KMS-11 (cell line): ENCODE results near the gene SYNDIG1.

Source experiments
- H2AFZ ChIP-seq: fragments of 200-600 bp; sonication (generic); 2 replicates; pipeline ENCODE4 v1.6.1; 2016; ENCODE audit warnings: antibody characterized with exemption, mixed run types, low read depth
- H3K27ac ChIP-seq: fragments of 200-600 bp; sonication (generic); 2 replicates; pipeline ENCODE4 v1.6.1; 2016; ENCODE audit warnings: mild to moderate bottlenecking, mixed run types
- H3K27me3 ChIP-seq: fragments of 200-600 bp; sonication (generic); 2 replicates; pipeline ENCODE4 v1.6.1; 2017; ENCODE audit warnings: mild to moderate bottlenecking, low read depth, mixed run types, moderate library complexity; ENCODE audit not compliant: insufficient read depth
- H3K36me3 ChIP-seq: fragments of 200-600 bp; sonication (generic); 2 replicates; pipeline ENCODE4 v1.6.1; 2017; ENCODE audit warnings: mild to moderate bottlenecking, mixed run types; ENCODE audit not compliant: insufficient read depth
- H3K4me1 ChIP-seq: fragments of 200-600 bp; sonication (generic); 2 replicates; pipeline ENCODE4 v1.6.1; 2016; ENCODE audit warnings: mild to moderate bottlenecking, low read depth, mixed run types; ENCODE audit not compliant: poor library complexity, severe bottlenecking
- H3K4me2 ChIP-seq: fragments of 200-600 bp; sonication (generic); 2 replicates; pipeline ENCODE4 v1.7.0; 2016; ENCODE audit warnings: mild to moderate bottlenecking, mixed run types
- H3K4me3 ChIP-seq: fragments of 200-600 bp; sonication (generic); IDR thresholded peaks from 2 replicates; pipeline ENCODE4 v1.6.1; 2017; ENCODE audit warnings: low read depth, low read length, mixed read lengths; ENCODE audit not compliant: insufficient read depth
- H3K79me2 ChIP-seq: fragments of 200-600 bp; sonication (generic); 2 replicates; pipeline ENCODE4 v1.6.1; 2016; ENCODE audit warnings: low read depth, mixed run types; ENCODE audit not compliant: insufficient read depth
- H3K9ac ChIP-seq: fragments of 200-600 bp; sonication (generic); 2 replicates; pipeline ENCODE4 v1.6.1; 2016; ENCODE audit warnings: mild to moderate bottlenecking, mixed run types
- H4K20me1 ChIP-seq: fragments of 200-600 bp; sonication (generic); 2 replicates; pipeline ENCODE4 v1.6.1; 2016; ENCODE audit warnings: mild to moderate bottlenecking, mixed run types; ENCODE audit not compliant: insufficient read depth
- CTCF ChIP-seq: fragments of 200-600 bp; sonication (generic); conservative IDR thresholded peaks from 2 replicates; pipeline ENCODE4 v1.6.1; 2017; ENCODE audit warnings: low read depth, mild to moderate bottlenecking, antibody characterized with exemption, low read length, moderate library complexity, mixed read lengths

The SYNDIG1 gene

GRCh38 chr20:24674921-24675605 lies 205.6 kb downstream of the SYNDIG1 start:
- no peak for TF ChIP-seq CTCF

GRCh38 chr20:24675651-24676352 lies 206.4 kb downstream of the SYNDIG1 start:
- H2AFZ ChIP-seq: no peak overlapping the region
- no peak overlapping the region for H3K27ac ChIP-seq
- H3K4me1 ChIP-seq: no peaks in the 10 kb centered on the region
- TF ChIP-seq CTCF: no peak
- H3K36me3 ChIP-seq: no peaks in the 10 kb centered on the region
- no peaks in the 10 kb centered on the region for H3K79me2 ChIP-seq
- no peak overlapping the region for H3K4me2 ChIP-seq
- no peaks in the 10 kb centered on the region for H4K20me1 ChIP-seq
- H3K9ac ChIP-seq: no peak overlapping the region
- no peaks in the 10 kb centered on the region for H3K27me3 ChIP-seq
- no peak overlapping the region for H3K4me3 ChIP-seq

More at GRCh38 chr20:24674921-24675605, 205.6 kb downstream of the SYNDIG1 start:
- Histone ChIP-seq H2AFZ (no peak overlapping the region), H3K27me3 (no peaks in the 10 kb centered on the region), H3K27ac (no peak overlapping the region), H3K79me2 (no peaks in the 10 kb centered on the region), H3K4me1 (no peaks in the 10 kb centered on the region), H4K20me1 (no peaks in the 10 kb centered on the region), H3K36me3 (no peaks in the 10 kb centered on the region), H3K9ac (no peak overlapping the region), H3K4me3 (no peak overlapping the region), H3K4me2 (no peak overlapping the region)

GRCh38 chr20:24676353-24676977 lies 207.0 kb downstream of the SYNDIG1 start:
- Histone ChIP-seq H3K4me1 (no peaks in the 10 kb centered on the region), H4K20me1 (no peaks in the 10 kb centered on the region), H3K27ac (no peak overlapping the region), H3K36me3 (no peaks in the 10 kb centered on the region), H3K4me3 (no peak overlapping the region), H3K27me3 (no peaks in the 10 kb centered on the region), H3K79me2 (no peaks in the 10 kb centered on the region), H3K4me2 (no peak overlapping the region), H2AFZ (no peak overlapping the region), H3K9ac (no peak overlapping the region)
- TF ChIP-seq CTCF: no peak

- Histone ChIP-seq H3K4me3 (no peak overlapping the region), H3K4me1 (no peaks in the 10 kb centered on the region), H3K36me3 (no peaks in the 10 kb centered on the region), H2AFZ (no peak overlapping the region), H3K9ac (no peak overlapping the region), H3K4me2 (no peak overlapping the region), H3K79me2 (no peaks in the 10 kb centered on the region), H3K27ac (no peak overlapping the region), H4K20me1 (no peaks in the 10 kb centered on the region), H3K27me3 (no peaks in the 10 kb centered on the region)
- no peak for TF ChIP-seq CTCF
Measured at GRCh38 chr20:24676978-24677370, 207.5 kb downstream of the SYNDIG1 start.
